Mononuclear cell (primary cell): ENCODE measurements around the gene RPRD1B. TPM values are rescaled to one million over a fixed set of nuclear protein-coding genes. Genes with fewer than 3 reads are reported as not detected.
A peak's percentile ranks its signal among the peaks of the same experiment; 100 is the strongest.

Experiments used
- H3K27me3 ChIP-seq: 2 replicates; pipeline ENCODE4 v1.6.0; 2011; ENCODE audit warnings: low read length, control low read depth; ENCODE audit not compliant: insufficient read depth
- H3K4me1 ChIP-seq: 2 replicates; pipeline ENCODE4 v1.5.1; 2011; ENCODE audit warnings: mild to moderate bottlenecking, low read length, control low read depth; ENCODE audit not compliant: insufficient read depth
- H3K4me3 ChIP-seq: 2 replicates; pipeline ENCODE4 v1.5.1; 2011; ENCODE audit warnings: mild to moderate bottlenecking, low read length, moderate library complexity
- H3K9me3 ChIP-seq: 2 replicates; pipeline ENCODE4 v1.5.1; 2011; ENCODE audit warnings: low read depth, mild to moderate bottlenecking, control low read depth, low read length
- total RNA-seq: library from RNA; depleted of rRNA; stranded (reverse); fragments of >200 nt; gene quantifications from one replicate; pipeline ENCODE4 v1.2.3, GENCODE V29; 2012

RPRD1B gene
- total RNA-seq, 1 donor, result 69.2 TPM

DNA sequence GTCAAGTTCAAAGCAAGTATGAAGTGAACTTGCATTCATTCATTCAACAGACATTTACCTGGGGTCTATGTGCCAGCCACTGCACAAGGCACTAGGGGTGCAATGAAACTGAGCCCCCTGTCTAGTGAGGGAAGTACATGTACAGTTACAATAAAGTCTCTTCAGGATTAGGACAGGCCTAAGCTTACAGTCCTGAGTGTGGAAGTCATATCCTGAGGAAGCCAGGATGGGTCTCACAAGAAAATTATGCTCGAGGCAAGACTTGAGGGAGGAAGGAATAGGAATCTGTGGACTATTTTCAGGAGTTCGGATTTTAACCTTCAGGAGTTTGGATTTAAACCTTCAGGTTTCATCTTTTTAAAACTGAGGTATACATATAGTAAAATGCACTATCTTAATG, 19.7 kb upstream of the RPRD1B start:
- Histone ChIP-seq H3K4me3 (no peak overlapping the region), H3K27me3 (no peaks in the 10 kb centered on the region)

DNA sequence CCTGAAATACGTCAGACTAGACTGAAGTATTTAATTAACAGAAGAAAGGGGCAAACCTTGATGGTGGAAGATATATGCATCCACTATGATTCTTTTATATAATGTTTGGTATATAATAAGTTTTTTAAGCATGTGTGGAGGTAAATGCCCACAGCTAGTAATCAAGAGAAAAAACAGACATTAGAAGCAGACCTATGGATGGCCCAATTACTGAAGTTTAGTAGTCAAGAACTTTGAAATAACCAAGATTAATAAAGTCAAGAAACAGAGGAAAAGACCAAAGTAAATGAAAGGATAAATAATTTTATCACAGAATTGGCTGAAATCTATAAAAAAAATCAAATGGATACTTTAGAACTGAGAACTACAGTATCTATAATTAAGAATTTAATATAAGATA, 15.6 kb upstream of the RPRD1B start:
- H3K27me3 ChIP-seq, result no peaks in the 10 kb centered on the region
- no peak overlapping the region for H3K4me3 ChIP-seq
- peaks cover 14% of the 10 kb centered on the region for H3K9me3 ChIP-seq
- peaks cover under 1% of the 10 kb centered on the region for H3K4me1 ChIP-seq

More for the DNA sequence above, 19.7 kb upstream of the RPRD1B start:
- H3K9me3 ChIP-seq, result peaks cover 14% of the 10 kb centered on the region
- no peaks in the 10 kb centered on the region for H3K4me1 ChIP-seq

DNA sequence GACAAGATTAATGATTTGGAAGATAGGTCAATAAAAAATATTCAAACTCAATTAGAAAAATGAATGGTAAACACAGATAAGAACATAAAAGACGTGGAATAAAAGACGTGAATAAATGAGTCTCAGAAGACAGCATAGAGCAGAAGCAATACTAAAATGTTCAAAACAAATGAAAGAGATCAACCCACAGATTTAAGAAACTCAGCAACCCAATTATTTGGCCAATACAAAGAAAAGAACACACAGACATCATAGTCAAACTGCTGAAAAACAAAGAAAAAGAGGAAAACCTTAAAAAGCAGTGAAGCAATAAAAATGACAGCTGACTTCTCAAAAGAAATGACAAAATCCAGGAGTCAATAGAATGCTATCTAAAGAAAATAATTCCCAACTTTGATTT, 15.2 kb upstream of the RPRD1B start:
- no peaks in the 10 kb centered on the region for H3K27me3 ChIP-seq
- H3K4me1 ChIP-seq, result peaks cover 5% of the 10 kb centered on the region
- H3K4me3 ChIP-seq, result no peak overlapping the region
- H3K9me3 ChIP-seq, result peaks cover 14% of the 10 kb centered on the region

DNA sequence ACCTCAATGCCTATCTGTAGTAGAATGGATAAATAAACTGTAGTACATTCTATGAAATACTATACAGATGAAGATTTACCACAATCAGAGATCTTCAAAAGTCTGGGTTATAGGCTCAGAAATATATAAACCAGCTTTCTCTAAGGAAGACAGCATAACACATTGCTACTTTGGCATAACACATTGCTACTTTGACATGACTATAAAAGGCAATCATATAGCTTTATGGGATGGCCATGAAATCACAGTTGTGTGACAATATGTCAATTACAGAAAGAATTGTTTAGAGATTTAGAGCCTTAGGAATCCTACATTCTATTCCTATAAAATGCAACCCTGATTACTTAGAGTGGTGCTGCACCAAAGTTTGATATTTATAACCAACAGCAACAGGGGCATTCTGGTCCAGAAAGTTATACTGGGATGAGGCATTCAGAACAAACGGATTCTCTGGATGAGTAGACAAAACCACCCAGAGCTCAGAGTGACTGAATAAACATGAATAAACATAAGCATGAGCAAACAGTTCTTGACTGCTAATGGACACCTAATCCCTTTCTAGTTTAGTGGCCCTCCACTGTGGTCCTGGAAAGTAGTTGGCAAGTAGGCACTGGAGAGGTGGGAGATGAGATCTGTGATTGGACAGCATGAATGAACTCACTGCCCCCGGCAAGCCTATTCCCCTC, 12.3 kb upstream of the RPRD1B start:
- H3K9me3 ChIP-seq, result peaks cover 14% of the 10 kb centered on the region
- H3K27me3 ChIP-seq, result no peaks in the 10 kb centered on the region
- peaks cover 19% of the 10 kb centered on the region for H3K4me1 ChIP-seq
- H3K4me3 ChIP-seq, result no peak overlapping the region

DNA sequence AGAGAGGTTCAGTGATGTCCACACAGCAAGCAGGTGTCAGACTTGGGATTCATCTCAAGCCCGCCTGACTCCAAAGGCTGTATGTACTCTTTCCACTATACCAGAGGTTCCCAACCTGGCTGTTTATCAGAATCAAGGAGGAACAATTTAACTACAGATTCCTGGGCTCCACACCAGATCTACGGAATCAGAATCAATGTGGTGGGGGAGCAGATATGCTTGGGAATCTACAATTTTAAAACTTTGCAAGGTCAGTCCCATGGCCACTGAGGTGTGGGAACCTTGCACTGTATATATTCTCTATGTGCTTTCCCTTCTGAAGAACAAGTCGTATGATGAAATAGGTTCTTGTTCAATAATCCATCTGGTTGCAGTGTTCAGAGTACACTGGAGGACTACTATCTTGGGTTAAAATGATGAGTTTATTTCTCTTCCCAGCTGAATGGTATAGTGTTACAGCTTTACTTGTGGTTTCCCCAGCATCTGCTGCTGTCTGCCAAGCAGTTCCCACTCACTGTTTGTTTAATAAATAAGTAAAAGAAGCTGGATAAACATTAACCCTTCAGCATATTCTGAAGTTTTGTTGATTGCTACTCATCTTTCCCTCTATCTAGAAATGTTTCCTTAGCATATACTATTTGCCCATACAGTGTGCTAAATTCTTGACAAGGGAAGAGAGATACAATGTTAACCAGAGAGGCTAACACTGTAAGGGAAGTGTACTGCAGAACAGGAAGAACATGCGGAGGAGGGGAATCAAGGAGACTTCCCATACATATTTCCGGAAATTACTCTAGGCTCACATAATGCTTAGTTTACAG, 10.2 kb upstream of the RPRD1B start:
- H3K9me3 ChIP-seq, result peaks cover 5% of the 10 kb centered on the region
- no peaks in the 10 kb centered on the region for H3K27me3 ChIP-seq
- H3K4me3 ChIP-seq, result no peak overlapping the region

DNA sequence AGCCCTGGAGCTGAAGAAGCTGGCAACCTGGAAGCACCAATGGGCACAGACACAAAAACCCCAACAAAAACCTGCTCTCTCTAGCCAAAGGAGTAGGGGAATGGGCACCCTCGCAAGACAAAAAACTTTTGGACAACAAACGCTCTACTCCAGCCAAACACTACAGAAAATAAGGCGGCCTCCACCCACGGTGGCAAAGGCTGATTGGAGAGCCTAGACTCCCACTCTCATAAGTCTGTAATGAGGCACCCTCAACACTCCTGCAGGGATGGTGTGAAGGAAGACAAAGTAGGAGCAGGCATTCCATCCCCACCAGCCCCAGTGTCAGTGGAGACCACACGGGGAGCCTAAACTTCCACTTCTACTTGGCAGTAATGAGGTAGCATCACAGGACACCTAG, 9.1 kb upstream of the RPRD1B start:
- H3K9me3 ChIP-seq, result no peaks in the 10 kb centered on the region
- no peak overlapping the region for H3K4me3 ChIP-seq
- peaks cover 19% of the 10 kb centered on the region for H3K4me1 ChIP-seq

More for the DNA sequence above, 10.2 kb upstream of the RPRD1B start:
- peaks cover 19% of the 10 kb centered on the region for H3K4me1 ChIP-seq

DNA sequence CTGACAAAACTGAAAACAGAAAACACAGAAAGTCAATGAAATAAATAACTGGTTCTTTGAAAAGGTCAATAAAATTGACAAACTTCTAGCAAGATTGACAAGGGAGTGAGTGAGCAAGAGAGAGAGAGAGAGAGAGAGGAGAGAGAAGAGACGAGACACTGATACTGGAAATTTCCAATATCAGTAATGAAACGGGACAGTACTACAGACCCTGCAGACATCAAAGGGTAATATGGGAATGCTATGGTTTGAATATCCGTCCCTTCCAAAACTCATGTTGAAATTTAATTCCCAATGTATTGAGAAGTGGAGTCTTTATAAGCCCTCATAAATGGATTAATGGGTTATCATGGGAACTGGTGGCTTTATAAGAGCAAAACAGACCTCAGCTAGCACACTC, 4.1 kb upstream of the RPRD1B start:
- Histone ChIP-seq H3K4me3 (no peak overlapping the region), H3K27me3 (no peaks in the 10 kb centered on the region), H3K9me3 (no peaks in the 10 kb centered on the region), H3K4me1 (peaks cover 25% of the 10 kb centered on the region)

More for the DNA sequence above, 9.1 kb upstream of the RPRD1B start:
- H3K27me3 ChIP-seq, result no peaks in the 10 kb centered on the region

DNA sequence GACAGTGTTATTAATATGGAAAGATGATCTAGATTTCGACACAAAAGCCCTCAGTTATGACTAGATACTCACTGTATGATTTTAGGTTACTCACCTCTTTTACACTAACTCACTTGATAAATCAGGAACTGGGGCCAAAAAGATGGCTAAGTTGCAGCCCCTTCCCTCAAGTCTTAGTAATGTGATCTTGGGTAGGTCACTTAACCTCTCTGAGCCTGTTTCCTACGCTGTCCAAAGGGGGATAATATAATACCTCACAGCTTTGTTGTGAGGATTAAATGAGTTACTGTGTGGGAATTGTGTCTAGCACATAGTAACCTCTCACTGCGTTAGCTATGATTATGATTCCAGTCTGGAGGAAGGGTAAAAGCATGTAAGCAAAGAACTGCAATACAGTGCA, 1.6 kb upstream of the RPRD1B start:
- Histone ChIP-seq H3K4me3 (no peak overlapping the region), H3K27me3 (no peaks in the 10 kb centered on the region), H3K9me3 (no peaks in the 10 kb centered on the region), H3K4me1 (peaks cover 39% of the 10 kb centered on the region)

DNA sequence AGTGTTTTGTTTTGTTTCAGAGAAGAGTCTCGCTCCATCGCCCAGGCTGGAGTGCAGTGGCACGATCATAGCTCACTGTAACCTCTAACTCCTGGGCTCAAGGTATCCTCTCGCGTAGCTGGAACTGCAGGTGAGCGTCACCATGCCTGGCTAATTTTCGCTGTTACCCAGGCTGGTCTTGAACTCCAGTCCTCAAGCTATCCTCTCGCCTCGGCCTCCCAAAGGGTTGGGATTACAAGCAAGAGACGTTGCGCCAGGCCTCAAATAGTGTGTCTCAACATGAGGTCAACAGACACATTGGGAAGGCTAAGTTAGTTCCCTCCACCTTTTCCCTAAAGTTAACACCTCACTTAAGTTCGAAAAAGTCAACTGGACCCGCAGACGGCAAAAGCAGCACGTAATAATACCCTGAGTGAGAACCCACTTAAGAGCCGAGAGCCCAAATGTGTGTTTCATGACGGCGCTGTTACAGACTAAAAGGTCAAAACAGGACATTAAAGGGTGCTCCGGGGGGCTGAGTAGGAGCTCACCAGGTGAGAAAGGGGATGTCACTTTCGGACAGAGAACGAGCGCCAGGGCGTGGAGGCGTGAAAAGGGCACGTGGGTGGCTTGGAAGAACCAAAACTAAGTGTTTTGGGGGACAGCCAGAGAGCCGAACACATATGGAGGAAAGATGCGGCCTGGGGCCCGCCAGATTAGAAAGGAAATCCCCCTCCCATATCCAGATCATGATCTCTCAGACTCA, 789 bp upstream of the RPRD1B start:
- peaks cover 39% of the 10 kb centered on the region for H3K4me1 ChIP-seq
- no peaks in the 10 kb centered on the region for H3K27me3 ChIP-seq
- H3K9me3 ChIP-seq, result no peaks in the 10 kb centered on the region
- peak overlapping the region; percentile 76 for H3K4me3 ChIP-seq

DNA sequence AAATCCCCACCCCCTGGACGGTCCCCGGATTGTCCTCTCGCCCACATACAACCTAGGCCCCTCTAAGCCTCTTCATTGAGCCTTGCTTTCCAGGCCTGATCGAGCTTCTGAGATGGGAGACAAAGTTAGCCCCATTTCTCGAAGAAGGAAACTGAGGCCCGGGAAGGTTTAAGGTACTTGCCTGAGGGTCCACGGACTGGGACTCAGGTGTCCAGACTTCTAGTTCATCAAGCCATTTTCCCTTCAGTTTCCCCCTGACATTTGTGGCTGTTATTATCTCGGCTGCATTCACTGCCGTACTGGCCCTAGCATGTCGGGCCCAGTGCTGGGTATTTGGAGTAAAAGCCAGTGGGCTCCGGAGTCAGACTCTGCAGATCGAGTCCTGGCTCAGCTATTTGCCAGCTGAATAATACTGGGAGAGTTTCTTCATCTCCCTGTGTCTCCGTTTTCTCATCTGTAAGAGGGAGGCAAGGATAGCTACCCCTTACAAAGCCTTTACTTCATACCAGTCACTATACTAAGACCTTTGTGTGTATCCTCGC, 633 bp downstream of the RPRD1B start:
- Histone ChIP-seq H3K4me3 (peak overlapping the region; percentile 76), H3K4me1 (peaks cover 39% of the 10 kb centered on the region), H3K9me3 (no peaks in the 10 kb centered on the region)

DNA sequence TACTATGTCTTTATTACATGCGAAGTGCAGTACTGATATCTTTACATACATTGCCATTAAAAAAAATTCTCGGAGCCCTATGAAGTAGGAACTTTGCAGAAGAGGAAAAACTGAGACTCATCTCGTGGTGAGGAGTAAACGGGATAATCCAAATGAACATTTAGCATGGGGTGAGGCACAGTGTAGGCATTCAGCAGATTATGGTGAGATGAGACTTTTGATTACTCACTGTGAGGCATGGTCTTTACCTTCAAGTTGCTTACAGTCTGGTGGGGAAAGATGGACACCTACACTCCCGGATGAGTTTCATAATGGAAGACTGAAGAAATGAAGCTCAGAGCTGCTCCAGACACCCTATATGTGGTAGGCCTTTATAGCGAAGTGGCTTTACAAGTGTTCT, 1.4 kb downstream of the RPRD1B start:
- no peaks in the 10 kb centered on the region for H3K27me3 ChIP-seq
- H3K9me3 ChIP-seq, result no peaks in the 10 kb centered on the region
- H3K4me3 ChIP-seq, result no peak overlapping the region
- H3K4me1 ChIP-seq, result peaks cover 39% of the 10 kb centered on the region

More for the DNA sequence above, 633 bp downstream of the RPRD1B start:
- H3K27me3 ChIP-seq, result no peaks in the 10 kb centered on the region

DNA sequence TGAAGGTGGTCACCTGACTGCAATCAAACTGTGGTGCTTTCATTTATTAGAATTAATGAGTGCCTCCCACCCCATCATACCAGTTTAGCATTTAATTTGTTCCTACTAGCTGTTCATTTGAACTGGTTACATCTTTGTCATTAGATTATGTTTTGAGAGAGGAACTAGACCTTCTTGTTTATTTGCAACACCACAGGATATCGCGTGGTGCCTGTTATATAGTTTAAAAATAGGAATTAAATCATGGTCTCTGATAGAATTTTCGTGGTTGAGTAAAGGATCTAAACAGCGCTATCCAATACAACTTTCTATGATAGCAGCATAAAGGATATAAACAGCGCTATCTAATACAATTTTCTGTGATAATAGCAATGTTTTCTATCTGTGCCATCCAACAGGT, 2.8 kb downstream of the RPRD1B start:
- no peaks in the 10 kb centered on the region for H3K9me3 ChIP-seq
- peaks cover 33% of the 10 kb centered on the region for H3K4me1 ChIP-seq
- H3K4me3 ChIP-seq, result no peak overlapping the region
- H3K27me3 ChIP-seq, result no peaks in the 10 kb centered on the region

DNA sequence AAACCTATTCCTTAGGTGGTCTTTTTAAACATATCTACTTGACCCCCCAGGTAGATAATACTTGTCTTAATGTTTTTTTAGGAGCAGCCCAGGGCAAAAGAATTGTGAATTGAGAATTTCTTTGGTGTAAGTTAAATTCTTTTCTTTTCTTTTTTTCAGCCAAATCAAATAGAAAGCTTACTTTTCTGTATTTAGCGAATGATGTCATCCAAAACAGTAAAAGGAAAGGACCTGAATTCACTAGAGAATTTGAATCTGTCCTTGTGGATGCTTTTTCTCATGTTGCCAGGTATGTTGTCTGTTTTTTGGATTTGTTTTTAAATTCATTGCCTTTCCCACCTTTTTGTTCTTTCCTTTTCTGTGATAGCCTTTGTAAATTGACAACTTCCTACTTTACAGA, 6.7 kb downstream of the RPRD1B start:
- Histone ChIP-seq H3K4me1 (peaks cover 10% of the 10 kb centered on the region), H3K4me3 (no peak overlapping the region), H3K27me3 (no peaks in the 10 kb centered on the region), H3K9me3 (no peaks in the 10 kb centered on the region)

DNA sequence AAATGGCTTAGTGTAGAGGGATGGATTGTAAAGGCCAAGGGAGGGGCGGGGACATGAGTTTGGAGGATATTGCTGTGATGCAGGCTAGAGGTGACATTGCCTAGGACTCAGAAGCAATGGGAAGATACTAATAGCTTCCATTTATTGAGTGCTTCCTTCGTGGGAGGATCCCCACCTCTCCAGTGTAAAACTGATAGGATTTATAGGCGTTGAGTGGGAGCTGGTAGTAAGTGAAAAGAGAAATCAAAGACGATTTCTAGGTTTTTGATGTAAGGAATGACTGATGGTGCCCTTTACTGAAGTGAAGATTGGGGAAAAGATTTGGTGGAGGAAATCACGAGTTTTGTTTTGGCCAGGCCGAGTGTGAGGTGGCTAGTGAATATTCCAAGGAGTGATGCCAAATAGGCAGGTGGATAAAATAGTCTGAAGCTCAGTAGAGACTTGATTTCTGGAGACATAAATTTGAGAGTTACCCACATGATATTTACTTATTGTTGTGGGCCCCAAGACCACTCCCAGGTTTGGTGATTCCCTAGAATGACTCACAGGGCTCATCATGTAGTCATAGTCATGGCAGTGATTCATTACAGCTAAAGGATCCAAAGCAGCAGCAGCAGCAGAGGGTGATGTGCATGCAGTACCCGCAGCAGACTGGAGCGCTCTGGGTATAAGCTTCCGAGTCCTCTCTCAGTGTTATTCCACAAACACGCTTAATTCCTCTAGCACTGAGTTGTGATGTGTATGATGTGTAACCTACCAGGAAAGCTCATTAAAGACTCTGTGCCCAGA, 10.2 kb downstream of the RPRD1B start:
- Histone ChIP-seq H3K27me3 (no peaks in the 10 kb centered on the region), H3K9me3 (no peaks in the 10 kb centered on the region), H3K4me3 (no peak overlapping the region), H3K4me1 (no peaks in the 10 kb centered on the region)
